ENCODE results near the gene MAGT1. TPM values are rescaled to one million over a fixed set of nuclear protein-coding genes. Genes with fewer than 3 reads are reported as not detected.
"Not testable (repeated sequence)": the region's sequence is repeated elsewhere in the genome, so short reads cannot be mapped to it uniquely, and the experiment has no call there.

The MAGT1 gene
- 10 to 100 TPM; 37.1 to 79.4 TPM for total RNA-seq

DNA sequence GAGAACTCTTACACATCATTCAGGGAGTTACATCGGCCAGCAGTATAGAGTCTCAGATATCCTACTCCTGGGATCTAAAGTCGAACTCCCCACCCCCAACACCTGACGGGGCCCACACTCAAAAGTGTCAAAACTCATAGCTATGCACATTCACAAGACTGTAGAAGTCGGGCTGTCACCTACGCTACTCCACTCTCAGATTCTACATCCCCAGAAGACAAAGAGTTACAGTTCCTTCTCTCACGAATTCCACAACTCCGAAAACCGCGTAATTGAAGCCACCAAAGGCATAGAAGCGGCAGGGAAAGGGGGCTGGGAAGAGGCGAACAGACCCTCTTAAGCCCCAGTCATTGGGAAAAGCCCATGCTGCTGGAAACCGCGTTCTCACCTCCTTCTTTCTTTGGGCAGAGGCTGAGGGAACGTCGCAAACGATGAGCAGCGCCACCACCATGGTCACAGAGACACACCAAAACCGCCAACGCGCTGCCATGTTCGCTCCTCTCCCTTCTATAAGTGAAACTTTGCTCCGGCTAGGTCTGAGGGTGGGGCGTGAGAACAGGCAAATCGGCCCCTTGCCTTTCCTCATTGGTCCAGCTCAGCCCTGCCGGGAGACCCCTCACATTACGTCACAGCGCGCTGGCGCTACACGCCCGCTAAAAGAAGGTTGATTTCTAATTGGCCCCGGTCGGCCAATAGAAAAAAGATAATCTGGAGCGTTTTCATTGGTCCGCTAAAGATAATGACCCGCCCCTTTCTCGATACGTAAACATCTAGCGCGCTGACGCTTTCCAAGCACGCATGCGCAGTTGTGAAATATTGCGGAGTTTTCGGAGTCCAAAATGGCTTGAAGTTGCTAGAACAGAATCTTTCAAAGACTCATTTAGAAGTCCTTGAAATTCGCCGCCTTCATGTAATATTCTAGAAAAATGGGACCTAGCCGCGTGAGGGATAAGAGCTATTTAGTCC, at the start of gene MAGT1:
Gene MAGT1 (minus strand): TSS at position 515 of the 966 bp plus-strand sequence. CDS start 25 bp downstream, at position 490.
- intact Hi-C loops (cut with DNase I): loop anchor here (10.0 kb wide), 1 partner anchor 110 kb away; the partner anchor contains the start of gene ATRX
- under 1% methylated on average over 37 of the region's 49 CpGs for WGBS
- peak; percentile 90 for DNase-seq (ENCODE audit: low spot score)
- peak; percentile 92 for TF ChIP-seq POLR2AphosphoS5 (IDR thresholded peaks at IDR 0.05)
- TF ChIP-seq, protein P1, sequence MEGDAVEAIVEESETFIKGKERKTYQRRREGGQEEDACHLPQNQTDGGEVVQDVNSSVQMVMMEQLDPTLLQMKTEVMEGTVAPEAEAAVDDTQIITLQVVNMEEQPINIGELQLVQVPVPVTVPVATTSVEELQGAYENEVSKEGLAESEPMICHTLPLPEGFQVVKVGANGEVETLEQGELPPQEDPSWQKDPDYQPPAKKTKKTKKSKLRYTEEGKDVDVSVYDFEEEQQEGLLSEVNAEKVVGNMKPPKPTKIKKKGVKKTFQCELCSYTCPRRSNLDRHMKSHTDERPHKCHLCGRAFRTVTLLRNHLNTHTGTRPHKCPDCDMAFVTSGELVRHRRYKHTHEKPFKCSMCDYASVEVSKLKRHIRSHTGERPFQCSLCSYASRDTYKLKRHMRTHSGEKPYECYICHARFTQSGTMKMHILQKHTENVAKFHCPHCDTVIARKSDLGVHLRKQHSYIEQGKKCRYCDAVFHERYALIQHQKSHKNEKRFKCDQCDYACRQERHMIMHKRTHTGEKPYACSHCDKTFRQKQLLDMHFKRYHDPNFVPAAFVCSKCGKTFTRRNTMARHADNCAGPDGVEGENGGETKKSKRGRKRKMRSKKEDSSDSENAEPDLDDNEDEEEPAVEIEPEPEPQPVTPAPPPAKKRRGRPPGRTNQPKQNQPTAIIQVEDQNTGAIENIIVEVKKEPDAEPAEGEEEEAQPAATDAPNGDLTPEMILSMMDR (IDR thresholded peaks at IDR 0.05): no peak
- peak; percentile 85 for TF ChIP-seq POLR2A (IDR thresholded peaks at IDR 0.05)
- Histone ChIP-seq H3K4me1 (replicated peaks) (no peaks in the 10 kb centered on the region), H3K36me3 (no peaks in the 10 kb centered on the region), H3K4me3 (peak within 1 kb of the TSS; percentile 56 to 59), H3K27ac (peak within 1 kb of the TSS; percentile 90 to 94), H3K27me3 (replicated peaks; ENCODE audit: insufficient read depth) (no peaks in the 10 kb centered on the region), H3K9me3 (no peaks in the 10 kb centered on the region)

DNA sequence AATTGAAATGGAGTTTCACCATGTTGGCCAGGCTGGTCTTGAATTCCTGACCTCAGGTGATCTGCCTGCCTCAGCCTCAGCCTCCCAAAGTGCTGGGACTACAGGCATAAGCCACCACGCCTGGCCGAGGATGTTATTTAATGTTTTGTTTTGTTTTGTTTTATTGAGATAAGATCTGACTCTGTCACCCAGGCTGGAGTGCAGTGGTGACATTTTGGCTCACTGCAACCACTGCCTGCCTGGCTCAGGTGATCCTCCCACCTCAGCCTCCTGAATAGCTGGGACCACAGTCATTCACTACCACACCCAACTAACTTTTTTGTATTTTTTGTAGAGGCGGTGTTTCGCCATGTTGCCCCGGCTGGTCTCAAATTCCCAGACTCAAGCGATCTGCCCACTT, 49.8 kb upstream of the MAGT1 start:
- H3K27ac ChIP-seq; H3K27me3 ChIP-seq (replicated peaks; ENCODE audit: insufficient read depth); H3K9me3 ChIP-seq; H3K36me3 ChIP-seq; DNase-seq (ENCODE audit: low spot score); H3K4me3 ChIP-seq; intact Hi-C loops (cut with DNase I); H3K4me1 ChIP-seq (replicated peaks): not testable (repeated sequence)
- WGBS: 100% methylated on average over 6 of the region's 6 CpGs

DNA sequence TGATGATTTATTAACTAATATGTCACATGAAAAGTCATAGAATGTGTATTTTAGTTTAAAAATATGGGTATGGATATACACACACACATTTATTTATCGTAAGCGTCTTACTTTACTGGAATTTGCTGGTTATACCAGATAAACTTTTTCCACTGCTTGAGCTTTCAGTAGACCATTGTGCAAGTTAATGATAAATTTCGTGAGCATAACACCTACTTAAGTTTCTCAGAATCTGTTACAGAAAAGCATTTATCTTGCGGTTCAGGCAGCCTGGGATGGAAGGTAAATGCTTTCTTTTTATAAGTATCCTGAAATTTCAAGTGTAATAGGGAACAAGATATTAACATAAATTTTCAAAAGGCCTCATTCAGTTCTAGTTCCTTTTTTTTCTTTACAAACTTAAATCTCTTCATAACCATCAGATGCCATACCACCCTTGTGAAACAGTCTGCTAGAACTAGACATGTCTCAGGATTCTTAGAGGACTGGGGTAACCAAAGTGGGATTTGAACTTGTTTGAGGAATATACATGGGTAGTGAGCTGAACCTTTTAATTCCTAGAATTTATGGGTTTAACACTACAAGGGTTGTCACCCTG, 42.9 kb upstream of the MAGT1 start:
- Histone ChIP-seq H3K9me3 (no peaks in the 10 kb centered on the region), H3K4me3 (no peak overlapping the region), H3K36me3 (no peaks in the 10 kb centered on the region), H3K27me3 (replicated peaks; ENCODE audit: insufficient read depth) (no peaks in the 10 kb centered on the region), H3K27ac (no peak overlapping the region), H3K4me1 (replicated peaks) (no peaks in the 10 kb centered on the region)
- DNase-seq (ENCODE audit: low spot score): no peak
- intact Hi-C loops (cut with DNase I): no loop called here
- TF ChIP-seq POLR2A (IDR thresholded peaks at IDR 0.05) (no peak), POLR2AphosphoS5 (IDR thresholded peaks at IDR 0.05) (no peak)
- TF ChIP-seq, protein P1 (IDR thresholded peaks at IDR 0.05): no peak
- WGBS: 93% methylated on average over 4 of the region's 4 CpGs

DNA sequence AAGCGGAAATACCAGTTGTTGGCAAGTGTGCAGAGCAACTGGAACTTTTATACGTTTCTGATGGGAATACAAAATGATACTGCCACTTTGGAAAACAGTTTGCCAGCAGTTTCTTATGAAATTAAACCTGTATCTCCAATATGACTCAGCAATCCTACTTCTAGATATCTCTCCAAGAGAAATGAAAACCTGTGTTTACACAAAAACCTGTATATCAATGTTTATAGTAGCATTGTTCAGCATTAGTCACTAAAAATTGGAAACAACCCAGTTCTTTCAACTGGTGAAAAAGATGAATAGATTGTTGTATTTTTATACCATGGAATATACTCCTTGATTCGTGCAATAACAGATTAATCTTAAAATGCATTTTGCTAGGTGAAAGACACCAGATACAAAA, 42.1 kb upstream of the MAGT1 start:
- no peak overlapping the region for H3K27ac ChIP-seq
- intact Hi-C loops (cut with DNase I): no loop called here
- 33% methylated on average over 3 of the region's 3 CpGs for WGBS

DNA sequence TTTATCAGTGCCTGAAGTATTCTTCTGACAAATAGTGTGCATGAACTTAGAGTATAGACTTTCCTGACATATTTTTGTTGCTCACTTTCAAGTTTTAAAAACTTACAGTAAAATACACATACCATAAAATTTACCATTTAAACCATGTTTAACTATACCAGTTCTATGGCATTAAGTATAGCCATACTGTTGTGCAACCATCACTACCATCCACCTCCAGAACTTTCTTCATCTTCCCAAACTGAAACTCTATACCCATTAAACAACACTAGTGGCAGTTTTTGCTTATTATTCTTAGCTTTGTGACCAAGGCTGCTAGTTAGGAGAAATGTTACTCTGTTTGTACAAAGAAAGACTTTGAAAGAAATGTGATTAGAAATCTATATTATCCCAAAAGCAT, 41.1 kb upstream of the MAGT1 start:
- H3K27me3 ChIP-seq (replicated peaks; ENCODE audit: insufficient read depth): no peaks in the 10 kb centered on the region
- TF ChIP-seq POLR2AphosphoS5 (IDR thresholded peaks at IDR 0.05) (no peak), POLR2A (IDR thresholded peaks at IDR 0.05) (no peak)
- TF ChIP-seq, protein P1 (IDR thresholded peaks at IDR 0.05): no peak
- no peaks in the 10 kb centered on the region for H3K4me1 ChIP-seq (replicated peaks)
- H3K9me3 ChIP-seq: no peaks in the 10 kb centered on the region
- DNase-seq (ENCODE audit: low spot score): no peak
- H3K36me3 ChIP-seq: no peaks in the 10 kb centered on the region
- H3K27ac ChIP-seq: no peak overlapping the region
- H3K4me3 ChIP-seq: no peak overlapping the region
- intact Hi-C loops (cut with DNase I): no loop called here

More for the DNA sequence above, 42.1 kb upstream of the MAGT1 start:
- no peaks in the 10 kb centered on the region for H3K36me3 ChIP-seq
- no peaks in the 10 kb centered on the region for H3K4me1 ChIP-seq (replicated peaks)
- H3K4me3 ChIP-seq: no peak overlapping the region
- no peaks in the 10 kb centered on the region for H3K27me3 ChIP-seq (replicated peaks; ENCODE audit: insufficient read depth)
- DNase-seq (ENCODE audit: low spot score): no peak
- no peaks in the 10 kb centered on the region for H3K9me3 ChIP-seq
- TF ChIP-seq POLR2A (IDR thresholded peaks at IDR 0.05) (no peak), POLR2AphosphoS5 (IDR thresholded peaks at IDR 0.05) (peak; percentile 42)

All from prostate gland (tissue), 2 donors.